H1 (cell line): ENCODE data around the gene PIBF1. TPM values are rescaled to one million over a fixed set of nuclear protein-coding genes. Genes with fewer than 3 reads are reported as not detected.

Source experiments
- BCL11A ChIP-seq, 2 experiments: IDR thresholded peaks; one replicate each; pipeline ENCODE4 v1.6.1; 2011; ENCODE audit warnings: low read depth in 2 of 2, low read length in 2 of 2, mild to moderate bottlenecking in 2 of 2
- BRCA1 ChIP-seq: IDR thresholded peaks from 2 replicates; pipeline ENCODE4 v1.6.1; 2012; ENCODE audit warnings: low read depth, low read length, improper control_type of control experiment
- CTBP2 ChIP-seq: IDR thresholded peaks from 2 replicates; pipeline ENCODE4 v1.7.0; 2011; ENCODE audit warnings: borderline replicate concordance, mild to moderate bottlenecking, moderate library complexity, mixed read lengths, low read length; ENCODE audit not compliant: insufficient read depth, insufficient read length
- EGR1 ChIP-seq: IDR thresholded peaks from 2 replicates; pipeline ENCODE4 v1.6.1; 2011; ENCODE audit warnings: low read depth, low read length, borderline replicate concordance
- MAFK ChIP-seq: IDR thresholded peaks from 2 replicates; pipeline ENCODE4 v1.6.1; 2012; ENCODE audit warnings: low read depth, mild to moderate bottlenecking, improper control_type of control experiment, low read length
- PHF8 ChIP-seq: fragments of 200-600 bp; sonication (generic); conservative IDR thresholded peaks from 2 replicates; pipeline ENCODE4 v1.7.1; 2012; ENCODE audit warnings: low read depth, mild to moderate bottlenecking, inconsistent platforms, low read length, moderate library complexity
- SIRT6 ChIP-seq: IDR thresholded peaks from one replicate; pipeline ENCODE4 v1.7.1; 2012; ENCODE audit warnings: low read length, inconsistent platforms
- polyA plus RNA-seq, 7 experiments: library from polyadenylated mRNA; depleted of rRNA in 3 of 7; stranded (reverse) in 5 of 7; unstranded in 2 of 7; fragments of >200 nt in 5 of 7; fragments of 200-250 nt in 2 of 7; gene quantifications; 1 replicate in 5 of 7; 2 replicates in 1 of 7; 4 replicates in 1 of 7; pipeline versions ENCODE4 v1.2.1 to v1.2.3, GENCODE V29; 2011 to 2013; ENCODE audit warnings: missing spikeins in 2 of 7, mixed read lengths in 2 of 7
- total RNA-seq: library from RNA; stranded (reverse); fragmentation: NEBNext Ultra II Directional; extraction: Animal tissue kit (Norgen Biotek cat#: 25700); gene quantifications from 2 replicates; pipeline ENCODE4 v1.2.1, GENCODE V29; 2021
- TF ChIP-seq, protein P1 (sequence below): fragments of 300-600 bp; sonication (generic); IDR thresholded peaks from 2 replicates; pipeline ENCODE4 v1.7.1; 2012; ENCODE audit warnings: low read length, moderate library complexity, mild to moderate bottlenecking, inconsistent platforms; ENCODE audit not compliant: insufficient replicate concordance

The PIBF1 gene
- total and polyA plus RNA-seq, 2 of the 8 experiments (the other 6 are each of a cell fraction or from before 2014, with no cell fraction given) = 1.1 to 13.2 TPM

DNA sequence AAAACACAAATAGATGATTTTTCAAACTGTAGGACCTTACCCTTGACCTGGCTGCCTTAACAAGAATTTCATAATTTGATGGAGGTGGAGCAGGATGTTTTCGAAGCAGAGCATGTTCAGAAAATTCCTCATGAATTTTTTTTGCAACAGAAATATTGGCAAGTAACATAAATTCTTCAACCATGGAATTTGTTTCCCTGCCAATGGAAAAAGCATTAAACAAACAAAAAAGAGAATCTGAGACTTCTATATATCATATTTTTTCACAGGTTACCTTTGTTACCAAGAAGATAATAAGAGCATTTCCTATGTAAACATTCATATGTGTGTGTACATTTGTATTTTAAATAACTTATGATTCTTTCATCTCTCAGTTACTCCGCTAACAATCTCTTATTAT is 18.5 kb upstream of the PIBF1 start (continued):
- TF ChIP-seq, protein P1, sequence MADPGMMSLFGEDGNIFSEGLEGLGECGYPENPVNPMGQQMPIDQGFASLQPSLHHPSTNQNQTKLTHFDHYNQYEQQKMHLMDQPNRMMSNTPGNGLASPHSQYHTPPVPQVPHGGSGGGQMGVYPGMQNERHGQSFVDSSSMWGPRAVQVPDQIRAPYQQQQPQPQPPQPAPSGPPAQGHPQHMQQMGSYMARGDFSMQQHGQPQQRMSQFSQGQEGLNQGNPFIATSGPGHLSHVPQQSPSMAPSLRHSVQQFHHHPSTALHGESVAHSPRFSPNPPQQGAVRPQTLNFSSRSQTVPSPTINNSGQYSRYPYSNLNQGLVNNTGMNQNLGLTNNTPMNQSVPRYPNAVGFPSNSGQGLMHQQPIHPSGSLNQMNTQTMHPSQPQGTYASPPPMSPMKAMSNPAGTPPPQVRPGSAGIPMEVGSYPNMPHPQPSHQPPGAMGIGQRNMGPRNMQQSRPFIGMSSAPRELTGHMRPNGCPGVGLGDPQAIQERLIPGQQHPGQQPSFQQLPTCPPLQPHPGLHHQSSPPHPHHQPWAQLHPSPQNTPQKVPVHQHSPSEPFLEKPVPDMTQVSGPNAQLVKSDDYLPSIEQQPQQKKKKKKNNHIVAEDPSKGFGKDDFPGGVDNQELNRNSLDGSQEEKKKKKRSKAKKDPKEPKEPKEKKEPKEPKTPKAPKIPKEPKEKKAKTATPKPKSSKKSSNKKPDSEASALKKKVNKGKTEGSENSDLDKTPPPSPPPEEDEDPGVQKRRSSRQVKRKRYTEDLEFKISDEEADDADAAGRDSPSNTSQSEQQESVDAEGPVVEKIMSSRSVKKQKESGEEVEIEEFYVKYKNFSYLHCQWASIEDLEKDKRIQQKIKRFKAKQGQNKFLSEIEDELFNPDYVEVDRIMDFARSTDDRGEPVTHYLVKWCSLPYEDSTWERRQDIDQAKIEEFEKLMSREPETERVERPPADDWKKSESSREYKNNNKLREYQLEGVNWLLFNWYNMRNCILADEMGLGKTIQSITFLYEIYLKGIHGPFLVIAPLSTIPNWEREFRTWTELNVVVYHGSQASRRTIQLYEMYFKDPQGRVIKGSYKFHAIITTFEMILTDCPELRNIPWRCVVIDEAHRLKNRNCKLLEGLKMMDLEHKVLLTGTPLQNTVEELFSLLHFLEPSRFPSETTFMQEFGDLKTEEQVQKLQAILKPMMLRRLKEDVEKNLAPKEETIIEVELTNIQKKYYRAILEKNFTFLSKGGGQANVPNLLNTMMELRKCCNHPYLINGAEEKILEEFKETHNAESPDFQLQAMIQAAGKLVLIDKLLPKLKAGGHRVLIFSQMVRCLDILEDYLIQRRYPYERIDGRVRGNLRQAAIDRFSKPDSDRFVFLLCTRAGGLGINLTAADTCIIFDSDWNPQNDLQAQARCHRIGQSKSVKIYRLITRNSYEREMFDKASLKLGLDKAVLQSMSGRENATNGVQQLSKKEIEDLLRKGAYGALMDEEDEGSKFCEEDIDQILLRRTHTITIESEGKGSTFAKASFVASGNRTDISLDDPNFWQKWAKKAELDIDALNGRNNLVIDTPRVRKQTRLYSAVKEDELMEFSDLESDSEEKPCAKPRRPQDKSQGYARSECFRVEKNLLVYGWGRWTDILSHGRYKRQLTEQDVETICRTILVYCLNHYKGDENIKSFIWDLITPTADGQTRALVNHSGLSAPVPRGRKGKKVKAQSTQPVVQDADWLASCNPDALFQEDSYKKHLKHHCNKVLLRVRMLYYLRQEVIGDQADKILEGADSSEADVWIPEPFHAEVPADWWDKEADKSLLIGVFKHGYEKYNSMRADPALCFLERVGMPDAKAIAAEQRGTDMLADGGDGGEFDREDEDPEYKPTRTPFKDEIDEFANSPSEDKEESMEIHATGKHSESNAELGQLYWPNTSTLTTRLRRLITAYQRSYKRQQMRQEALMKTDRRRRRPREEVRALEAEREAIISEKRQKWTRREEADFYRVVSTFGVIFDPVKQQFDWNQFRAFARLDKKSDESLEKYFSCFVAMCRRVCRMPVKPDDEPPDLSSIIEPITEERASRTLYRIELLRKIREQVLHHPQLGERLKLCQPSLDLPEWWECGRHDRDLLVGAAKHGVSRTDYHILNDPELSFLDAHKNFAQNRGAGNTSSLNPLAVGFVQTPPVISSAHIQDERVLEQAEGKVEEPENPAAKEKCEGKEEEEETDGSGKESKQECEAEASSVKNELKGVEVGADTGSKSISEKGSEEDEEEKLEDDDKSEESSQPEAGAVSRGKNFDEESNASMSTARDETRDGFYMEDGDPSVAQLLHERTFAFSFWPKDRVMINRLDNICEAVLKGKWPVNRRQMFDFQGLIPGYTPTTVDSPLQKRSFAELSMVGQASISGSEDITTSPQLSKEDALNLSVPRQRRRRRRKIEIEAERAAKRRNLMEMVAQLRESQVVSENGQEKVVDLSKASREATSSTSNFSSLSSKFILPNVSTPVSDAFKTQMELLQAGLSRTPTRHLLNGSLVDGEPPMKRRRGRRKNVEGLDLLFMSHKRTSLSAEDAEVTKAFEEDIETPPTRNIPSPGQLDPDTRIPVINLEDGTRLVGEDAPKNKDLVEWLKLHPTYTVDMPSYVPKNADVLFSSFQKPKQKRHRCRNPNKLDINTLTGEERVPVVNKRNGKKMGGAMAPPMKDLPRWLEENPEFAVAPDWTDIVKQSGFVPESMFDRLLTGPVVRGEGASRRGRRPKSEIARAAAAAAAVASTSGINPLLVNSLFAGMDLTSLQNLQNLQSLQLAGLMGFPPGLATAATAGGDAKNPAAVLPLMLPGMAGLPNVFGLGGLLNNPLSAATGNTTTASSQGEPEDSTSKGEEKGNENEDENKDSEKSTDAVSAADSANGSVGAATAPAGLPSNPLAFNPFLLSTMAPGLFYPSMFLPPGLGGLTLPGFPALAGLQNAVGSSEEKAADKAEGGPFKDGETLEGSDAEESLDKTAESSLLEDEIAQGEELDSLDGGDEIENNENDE = no peak
- no peak for TF ChIP-seq SIRT6
- TF ChIP-seq BCL11A (IDR thresholded peaks at IDR 0.05; ENCODE audit: low read depth in 2 of 2, low read length in 2 of 2) = no peak
- TF ChIP-seq EGR1 = no peak
- no peak for TF ChIP-seq PHF8
- no peak for TF ChIP-seq BRCA1
- TF ChIP-seq CTBP2 = no peak
- no peak for TF ChIP-seq MAFK
